Measurements from ENCODE around the gene OPA1.

OPA1 gene

DNA sequence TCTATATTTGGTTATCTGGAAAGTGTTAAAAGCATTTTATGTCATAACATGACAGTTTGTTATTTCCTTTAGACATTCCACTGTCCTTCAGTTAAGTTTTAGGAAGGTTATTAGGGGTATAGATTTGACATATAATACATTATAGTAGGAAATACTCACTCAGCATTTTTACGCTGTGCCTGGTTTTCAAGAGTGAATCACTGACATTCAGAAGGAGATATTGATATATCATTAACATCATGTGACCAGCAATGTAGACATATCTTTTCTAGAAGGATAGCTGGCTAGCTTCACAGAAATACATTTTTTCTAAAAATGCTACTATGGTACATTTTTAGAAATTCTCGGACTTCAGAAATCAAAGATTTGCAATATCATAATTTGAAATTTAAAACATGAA lies 57.6 kb downstream of the OPA1 start:
- peak; percentile 45 for FAIRE-seq

DNA sequence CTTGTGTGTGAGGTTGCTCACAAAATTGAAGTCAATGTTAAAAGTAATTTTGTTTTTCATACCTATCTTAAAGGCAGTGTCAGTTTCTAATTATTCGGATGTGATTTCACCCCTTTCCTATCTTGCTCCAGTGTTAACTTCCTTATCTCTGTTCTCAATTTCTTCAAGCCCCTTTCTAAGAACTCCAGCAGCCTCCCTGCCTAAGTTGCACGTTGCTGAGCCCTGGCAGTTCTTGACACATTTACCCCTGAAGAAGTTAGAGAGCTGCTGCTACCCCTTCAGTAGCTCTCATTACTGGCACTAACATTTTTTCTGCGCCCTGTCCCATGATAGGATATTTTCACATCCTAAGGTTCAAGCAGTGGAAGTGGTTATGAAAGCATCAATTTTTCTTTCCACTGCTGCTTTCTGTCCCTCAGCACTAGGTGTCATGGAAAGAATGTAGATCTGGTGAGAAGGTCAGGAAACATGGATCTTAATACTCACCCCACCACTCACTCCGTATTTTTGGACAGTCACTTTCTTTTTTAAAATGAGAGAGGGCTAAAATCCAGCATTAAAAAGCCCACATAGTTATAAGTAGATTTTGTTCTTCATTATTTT lies 62.9 kb downstream of the OPA1 start:
- FAIRE-seq: no peak

- no peak for FAIRE-seq
Measured at GRCh38 chr3:193656445-193656844, 63.4 kb downstream of the OPA1 start.

- FAIRE-seq: no peak
Measured at GRCh38 chr3:193656878-193657282, 63.9 kb downstream of the OPA1 start.

GRCh38 chr3:193660171-193660570 lies 67.2 kb downstream of the OPA1 start:
- FAIRE-seq: no peak

- FAIRE-seq: no peak
Measured at GRCh38 chr3:193660698-193661411, 67.8 kb downstream of the OPA1 start.

GRCh38 chr3:193662757-193663322 lies 69.8 kb downstream of the OPA1 start:
- no peak for FAIRE-seq

- peak; percentile 10 for FAIRE-seq
Measured at GRCh38 chr3:193665370-193665989, 72.5 kb downstream of the OPA1 start.

DNA sequence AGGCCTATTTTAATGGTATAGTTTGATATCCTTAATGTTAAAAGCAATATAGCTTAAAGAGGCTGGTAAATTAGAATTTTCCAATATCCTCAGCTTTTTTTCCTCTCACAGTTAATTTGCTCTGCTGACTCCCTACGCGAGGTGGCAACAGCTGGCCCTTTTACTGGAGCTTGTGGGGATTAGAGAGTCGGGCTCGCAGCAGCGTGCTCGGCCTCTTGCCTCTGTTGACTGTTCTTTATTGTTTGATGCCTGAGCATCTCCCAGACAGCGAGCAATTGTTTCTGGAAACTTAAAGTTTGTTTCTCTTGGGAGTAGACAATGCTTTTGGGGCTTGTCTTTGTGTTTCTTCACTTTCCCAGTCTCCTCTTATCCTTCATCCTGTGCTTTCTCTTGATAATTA lies 80.8 kb downstream of the OPA1 start:
- no peak for FAIRE-seq

- FAIRE-seq: no peak
Measured at GRCh38 chr3:193674714-193675113, 81.7 kb downstream of the OPA1 start.

- no peak for FAIRE-seq
Measured at GRCh38 chr3:193677734-193678133, 84.7 kb downstream of the OPA1 start.

DNA sequence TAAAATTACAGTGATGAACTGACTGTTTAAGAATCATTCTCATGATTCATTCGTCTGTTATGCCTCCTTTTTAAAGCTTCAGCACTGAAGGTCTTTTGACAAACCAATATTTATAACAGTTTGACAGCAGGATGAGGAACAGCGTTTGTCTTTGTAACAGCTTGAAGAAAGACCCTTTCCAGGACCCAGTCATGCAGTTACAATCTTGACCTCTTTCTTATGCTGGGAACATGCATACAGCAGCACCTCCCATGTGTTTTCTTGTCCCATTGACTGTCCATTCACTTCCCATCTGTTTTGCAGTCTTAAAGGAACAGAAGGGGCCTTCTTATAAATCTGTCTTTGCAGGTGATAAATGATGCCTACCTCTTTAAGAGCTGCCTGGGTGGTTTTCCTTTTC lies 87.2 kb downstream of the OPA1 start:
- no peak for FAIRE-seq

DNA sequence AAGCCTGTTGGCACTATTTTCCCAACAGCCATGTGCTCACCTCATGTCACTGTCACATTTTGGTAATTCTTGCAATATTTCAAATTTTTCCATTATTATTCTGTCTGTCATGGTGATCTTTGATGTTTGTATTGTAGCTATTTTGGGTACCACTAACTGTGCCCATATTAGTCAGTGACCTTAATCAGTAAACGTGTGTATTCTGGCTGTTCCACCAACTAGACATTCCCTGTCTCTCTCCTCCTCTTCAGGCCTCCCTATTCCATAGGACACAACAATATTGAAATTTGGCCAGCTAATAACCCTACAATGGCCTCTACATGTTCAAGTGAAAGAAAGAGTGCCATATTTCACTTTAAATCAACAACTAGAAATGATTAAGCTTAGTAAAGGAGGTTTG lies 88.6 kb downstream of the OPA1 start:
- FAIRE-seq: no peak

GRCh38 chr3:193686665-193687483 lies 93.9 kb downstream of the OPA1 start:
- FAIRE-seq: no peak

- FAIRE-seq: no peak
Measured at GRCh38 chr3:193688834-193689714, 96.1 kb downstream of the OPA1 start.

DNA sequence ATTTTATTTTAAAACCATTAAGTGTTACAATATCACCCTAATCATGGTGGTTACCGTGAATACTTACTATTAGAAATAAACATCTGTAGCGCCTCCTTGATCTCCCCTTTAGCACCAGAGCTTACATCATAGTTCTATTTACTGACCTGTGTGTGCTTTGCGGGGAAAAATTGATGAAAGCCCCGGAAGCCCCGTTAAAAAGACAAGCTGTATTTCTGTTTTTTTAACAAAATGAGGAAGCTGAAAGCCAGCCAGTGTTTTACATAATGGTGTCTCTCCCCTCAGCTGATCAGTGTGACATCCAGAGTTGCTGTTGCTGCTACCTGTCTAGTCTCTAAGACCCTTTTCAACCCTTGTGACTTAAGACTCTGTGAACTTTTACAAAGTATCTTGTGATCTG lies 100.8 kb downstream of the OPA1 start:
- FAIRE-seq: no peak

- FAIRE-seq: no peak
Measured at GRCh38 chr3:193701953-193702635, 109.1 kb downstream of the OPA1 start.

- FAIRE-seq: no peak
Measured at GRCh38 chr3:193702967-193703366, 110.0 kb downstream of the OPA1 start.

DNA sequence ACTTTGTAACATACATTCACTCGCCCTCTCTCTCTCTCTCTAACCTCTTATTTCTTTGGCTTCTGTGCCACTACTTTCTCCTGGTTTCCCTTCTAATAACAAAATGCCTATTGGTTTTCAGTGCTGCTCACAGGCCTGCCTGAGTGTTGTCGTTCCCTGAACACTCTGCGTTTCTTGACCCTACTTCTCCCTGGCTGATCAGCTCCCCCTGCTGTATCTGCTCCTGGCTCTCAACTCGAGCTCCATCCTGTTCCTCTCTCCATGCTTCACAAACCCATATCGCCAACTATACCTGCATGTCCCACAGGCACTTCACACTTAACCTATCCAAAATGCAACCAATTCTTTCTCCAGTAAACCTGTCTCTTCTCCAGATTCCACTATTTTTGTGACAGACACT lies 111.4 kb downstream of the OPA1 start:
- no peak for FAIRE-seq

- no peak for FAIRE-seq
Measured at GRCh38 chr3:193708270-193708669, 115.3 kb downstream of the OPA1 start.

Data from colon (tissue), 2 donors.